GM12878 (cell line): ENCODE data around the gene PRPS2. TPM values are rescaled to one million over a fixed set of nuclear protein-coding genes. Genes with fewer than 3 reads are reported as not detected.

Source experiments
- ATAC-seq: fragments of 200-7000 bp; cut with Tn5 transposase; 3 replicates; pipeline ENCODE4 v1.9.1; 2020; ENCODE audit warnings: mild to moderate bottlenecking, moderate library complexity
- BruUV-seq: library from RNA; stranded (reverse); fragments of 400-500 nt; replicated peaks from 2 replicates; lab custom pipeline; 2021; lab: Mats Ljungman, UMichigan
- CTCF ChIA-PET: fragments of 300-600 bp; sonication (Branson Sonifier 250); formaldehyde crosslinking; extraction: SDS; loops from one replicate; lab custom pipeline; 2021; ENCODE audit warnings: inconsistent platforms; lab: Yijun Ruan, JAX
- POLR2A ChIA-PET: fragments of 350-600 bp; formaldehyde crosslinking; extraction: SDS; loops from one replicate; lab custom pipeline; 2021; ENCODE audit warnings: inconsistent platforms; lab: Charles Lee
- RAD21 ChIA-PET: fragments of 300-600 bp; sonication (Branson Sonifier 250); formaldehyde crosslinking; loops from one replicate; lab custom pipeline; 2023; ENCODE audit warnings: antibody characterized with exemption; ENCODE audit not compliant: unreplicated experiment; lab: Charles Lee
- SMC1A ChIA-PET: fragments of 300-600 bp; sonication (Branson Sonifier 250); formaldehyde crosslinking; loops from one replicate; lab custom pipeline; 2023; ENCODE audit not compliant: unreplicated experiment, uncharacterized antibody; lab: Charles Lee
- DNase-seq: peaks from one replicate; pipeline ENCODE4 v3.0.0-alpha.2; 2011; ENCODE audit warnings: low read depth, low spot score
- FAIRE-seq: peaks from 3 replicates; lab custom pipeline; 2011; peaks lifted over from hg19 to GRCh38; lab: Jason Lieb, UNC
- H2AFZ ChIP-seq: 2 replicates; pipeline ENCODE4 v1.6.0; 2011; ENCODE audit warnings: low read depth, low read length, control low read depth; ENCODE audit not compliant: control insufficient read depth
- H3K27ac ChIP-seq: 2 replicates; pipeline ENCODE4 v1.5.1; 2011; ENCODE audit warnings: control low read depth; ENCODE audit not compliant: control insufficient read depth, insufficient read depth
- H3K27me3 ChIP-seq, 2 experiments: replicated peaks in 1 of 2; 2 replicates each; pipeline versions ENCODE4 v1.6.0 to v1.6.1; 2011; ENCODE audit warnings: low read length in 1 of 2; ENCODE audit not compliant: control insufficient read depth in 2 of 2, insufficient read depth in 2 of 2
- H3K36me3 ChIP-seq, 2 experiments: 2 replicates each; pipeline ENCODE4 v1.5.1; 2011; ENCODE audit warnings: low read length in 1 of 2; ENCODE audit not compliant: control insufficient read depth in 2 of 2, insufficient read depth in 2 of 2
- H3K4me1 ChIP-seq: 2 replicates; pipeline ENCODE4 v1.6.1; 2011; ENCODE audit warnings: mild to moderate bottlenecking, low read length, moderate library complexity, mixed read lengths; ENCODE audit not compliant: control insufficient read depth, insufficient read depth
- H3K4me2 ChIP-seq: 2 replicates; pipeline ENCODE4 v1.6.0; 2011; ENCODE audit warnings: control low read depth; ENCODE audit not compliant: control insufficient read depth, insufficient read depth
- H3K4me3 ChIP-seq: fragments of 200-600 bp; sonication (generic); 2 replicates; pipeline ENCODE4 v1.5.1; 2016
- H3K79me2 ChIP-seq: 2 replicates; pipeline ENCODE4 v1.6.0; 2011; ENCODE audit warnings: low read length; ENCODE audit not compliant: control insufficient read depth, insufficient read depth
- H3K9ac ChIP-seq: 2 replicates; pipeline ENCODE4 v1.8.0; 2011; ENCODE audit warnings: low read length, control low read depth, mixed read lengths; ENCODE audit not compliant: control insufficient read depth, insufficient read depth
- H3K9me3 ChIP-seq: replicated peaks from 3 replicates; pipeline ENCODE4 v1.5.1; 2011; ENCODE audit warnings: mild to moderate bottlenecking, low read length; ENCODE audit not compliant: control insufficient read depth, insufficient read depth
- H4K20me1 ChIP-seq: 2 replicates; pipeline ENCODE4 v1.6.0; 2011; ENCODE audit not compliant: control insufficient read depth, insufficient read depth
- ESRRA ChIP-seq: IDR thresholded peaks from 2 replicates; pipeline ENCODE4 v1.6.1; 2012; ENCODE audit warnings: mild to moderate bottlenecking, low read length, improper control_type of control experiment
- GABPA ChIP-seq: IDR thresholded peaks from 2 replicates; pipeline ENCODE4 v1.6.1; 2014; ENCODE audit warnings: antibody characterized with exemption, low read depth, mild to moderate bottlenecking, inconsistent platforms
- IRF3 ChIP-seq: fragments of 450-650 bp; IDR thresholded peaks from 2 replicates; pipeline ENCODE4 v1.6.1; 2014; ENCODE audit warnings: mild to moderate bottlenecking
- MEF2B ChIP-seq: fragments of 450-650 bp; IDR thresholded peaks from 2 replicates; pipeline ENCODE4 v1.6.1; 2018; ENCODE audit warnings: mild to moderate bottlenecking, moderate library complexity; ENCODE audit not compliant: partially characterized antibody, poor library complexity, severe bottlenecking
- MYB ChIP-seq: fragments of 150-350 bp; IDR thresholded peaks from 2 replicates; pipeline ENCODE4 v1.6.1; 2014; ENCODE audit warnings: mild to moderate bottlenecking, low read depth, low read length, borderline replicate concordance
- NFIC ChIP-seq: IDR thresholded peaks from 2 replicates; pipeline ENCODE4 v1.6.1; 2012; ENCODE audit warnings: low read depth, mild to moderate bottlenecking, inconsistent platforms, low read length, moderate library complexity
- PAX5 ChIP-seq: IDR thresholded peaks from 2 replicates; pipeline ENCODE4 v1.6.1; 2011; ENCODE audit warnings: low read depth, low read length, borderline replicate concordance
- PBX3 ChIP-seq: IDR thresholded peaks from 2 replicates; pipeline ENCODE4 v1.6.1; 2011; ENCODE audit warnings: mild to moderate bottlenecking, low read depth, low read length, moderate library complexity; ENCODE audit not compliant: insufficient replicate concordance
- SMC3 ChIP-seq: IDR thresholded peaks from 2 replicates; pipeline ENCODE4 v1.6.1; 2011; ENCODE audit warnings: low read length, improper control_type of control experiment, borderline replicate concordance
- STAT1 ChIP-seq: fragments of 450-650 bp; conservative IDR thresholded peaks from 2 replicates; pipeline ENCODE4 v1.6.1; 2014; ENCODE audit warnings: antibody characterized with exemption, mild to moderate bottlenecking
- WGBS: methylation state at CpG from one replicate; pipeline ENCODE4 v1.1.6; 2016; ENCODE audit warnings: low lambda C conversion rate; ENCODE audit not compliant: insufficient replicate concordance, insufficient coverage; ENCODE audit errors: missing lambda C conversion rate; 5-methylcytosine and 5-hydroxymethylcytosine counted together
- in situ Hi-C: fragments of 300-500 bp; cut with MboI; formaldehyde crosslinking; loops from 9 replicates; pipeline ENCODE4 v1.14.3; 2018; ENCODE audit warnings: mixed read lengths
- intact Hi-C: fragments of 100-400 bp; cut with micrococcal nuclease; formaldehyde crosslinking; loops from one replicate; pipeline ENCODE4 v1.14.2; 2022; ENCODE audit not compliant: unreplicated experiment
- polyA plus RNA-seq, 11 experiments: library from polyadenylated mRNA; depleted of rRNA in 4 of 11; unstranded in 6 of 11; stranded (reverse) in 5 of 11; fragments of >200 nt; fragmentation: Nextera tagmentation in 4 of 11; fragmentation: Illumina TruSeq in 1 of 11; extraction: Ambion mirVana in 4 of 11; extraction: Trizol in 1 of 11; gene quantifications; 1 replicate in 1 of 11; 2 replicates in 10 of 11; pipeline versions ENCODE4 v1.2.1 to v1.2.3, GENCODE V29; 2011 to 2016; ENCODE audit warnings: inconsistent platforms in 2 of 11, missing spikeins in 2 of 11, low read depth in 1 of 11
- total RNA-seq, 4 experiments: library from RNA; depleted of rRNA in 3 of 4; stranded (reverse); fragments of >200 nt in 3 of 4; fragmentation: Illumina TruSeq in 1 of 4; extraction: Trizol in 1 of 4; gene quantifications; 2 replicates each; pipeline versions ENCODE4 v1.2.1 to v1.2.3, GENCODE V29; 2013 to 2021
- TF ChIP-seq, protein P1 (sequence below): fragments of 450-650 bp; IDR thresholded peaks from 2 replicates; pipeline ENCODE4 v1.6.1; 2016; ENCODE audit warnings: mild to moderate bottlenecking, moderate library complexity, borderline replicate concordance
- TF ChIP-seq, protein P2 (sequence below): IDR thresholded peaks from 2 replicates; pipeline ENCODE4 v1.6.1; 2012; ENCODE audit warnings: low read depth, low read length, improper control_type of control experiment
- TF ChIP-seq, protein P3 (sequence below): fragments of 450-650 bp; IDR thresholded peaks from 2 replicates; pipeline ENCODE4 v1.6.1; 2017; ENCODE audit warnings: antibody characterized with exemption, mild to moderate bottlenecking, moderate library complexity

PRPS2 gene
- total and polyA plus RNA-seq, 10 of the 15 experiments (the other 5 are each of a cell fraction or from before 2014, with no cell fraction given) = 44.1 to 102 (median 58.2) TPM

- intact Hi-C loops = no loop called here
- H3K79me2 ChIP-seq = no peaks in the 10 kb centered on the region
- in situ Hi-C loops = loop anchor here (5.0 kb wide), 1 partner anchor 72 kb away; no protein-coding TSS in a partner anchor
- no peak for TF ChIP-seq SMC3
- TF ChIP-seq, protein P1, sequence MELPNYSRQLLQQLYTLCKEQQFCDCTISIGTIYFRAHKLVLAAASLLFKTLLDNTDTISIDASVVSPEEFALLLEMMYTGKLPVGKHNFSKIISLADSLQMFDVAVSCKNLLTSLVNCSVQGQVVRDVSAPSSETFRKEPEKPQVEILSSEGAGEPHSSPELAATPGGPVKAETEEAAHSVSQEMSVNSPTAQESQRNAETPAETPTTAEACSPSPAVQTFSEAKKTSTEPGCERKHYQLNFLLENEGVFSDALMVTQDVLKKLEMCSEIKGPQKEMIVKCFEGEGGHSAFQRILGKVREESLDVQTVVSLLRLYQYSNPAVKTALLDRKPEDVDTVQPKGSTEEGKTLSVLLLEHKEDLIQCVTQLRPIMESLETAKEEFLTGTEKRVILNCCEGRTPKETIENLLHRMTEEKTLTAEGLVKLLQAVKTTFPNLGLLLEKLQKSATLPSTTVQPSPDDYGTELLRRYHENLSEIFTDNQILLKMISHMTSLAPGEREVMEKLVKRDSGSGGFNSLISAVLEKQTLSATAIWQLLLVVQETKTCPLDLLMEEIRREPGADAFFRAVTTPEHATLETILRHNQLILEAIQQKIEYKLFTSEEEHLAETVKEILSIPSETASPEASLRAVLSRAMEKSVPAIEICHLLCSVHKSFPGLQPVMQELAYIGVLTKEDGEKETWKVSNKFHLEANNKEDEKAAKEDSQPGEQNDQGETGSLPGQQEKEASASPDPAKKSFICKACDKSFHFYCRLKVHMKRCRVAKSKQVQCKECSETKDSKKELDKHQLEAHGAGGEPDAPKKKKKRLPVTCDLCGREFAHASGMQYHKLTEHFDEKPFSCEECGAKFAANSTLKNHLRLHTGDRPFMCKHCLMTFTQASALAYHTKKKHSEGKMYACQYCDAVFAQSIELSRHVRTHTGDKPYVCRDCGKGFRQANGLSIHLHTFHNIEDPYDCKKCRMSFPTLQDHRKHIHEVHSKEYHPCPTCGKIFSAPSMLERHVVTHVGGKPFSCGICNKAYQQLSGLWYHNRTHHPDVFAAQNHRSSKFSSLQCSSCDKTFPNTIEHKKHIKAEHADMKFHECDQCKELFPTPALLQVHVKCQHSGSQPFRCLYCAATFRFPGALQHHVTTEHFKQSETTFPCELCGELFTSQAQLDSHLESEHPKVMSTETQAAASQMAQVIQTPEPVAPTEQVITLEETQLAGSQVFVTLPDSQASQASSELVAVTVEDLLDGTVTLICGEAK = no peak
- TF ChIP-seq, protein P2, sequence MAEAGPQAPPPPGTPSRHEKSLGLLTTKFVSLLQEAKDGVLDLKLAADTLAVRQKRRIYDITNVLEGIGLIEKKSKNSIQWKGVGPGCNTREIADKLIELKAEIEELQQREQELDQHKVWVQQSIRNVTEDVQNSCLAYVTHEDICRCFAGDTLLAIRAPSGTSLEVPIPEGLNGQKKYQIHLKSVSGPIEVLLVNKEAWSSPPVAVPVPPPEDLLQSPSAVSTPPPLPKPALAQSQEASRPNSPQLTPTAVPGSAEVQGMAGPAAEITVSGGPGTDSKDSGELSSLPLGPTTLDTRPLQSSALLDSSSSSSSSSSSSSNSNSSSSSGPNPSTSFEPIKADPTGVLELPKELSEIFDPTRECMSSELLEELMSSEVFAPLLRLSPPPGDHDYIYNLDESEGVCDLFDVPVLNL = no peak
- no peak for TF ChIP-seq PAX5
- no peak for TF ChIP-seq STAT1
- TF ChIP-seq PBX3 = no peak
- TF ChIP-seq MEF2B = no peak
- TF ChIP-seq IRF3 = no peak
- TF ChIP-seq ESRRA = no peak
- TF ChIP-seq, protein P3, sequence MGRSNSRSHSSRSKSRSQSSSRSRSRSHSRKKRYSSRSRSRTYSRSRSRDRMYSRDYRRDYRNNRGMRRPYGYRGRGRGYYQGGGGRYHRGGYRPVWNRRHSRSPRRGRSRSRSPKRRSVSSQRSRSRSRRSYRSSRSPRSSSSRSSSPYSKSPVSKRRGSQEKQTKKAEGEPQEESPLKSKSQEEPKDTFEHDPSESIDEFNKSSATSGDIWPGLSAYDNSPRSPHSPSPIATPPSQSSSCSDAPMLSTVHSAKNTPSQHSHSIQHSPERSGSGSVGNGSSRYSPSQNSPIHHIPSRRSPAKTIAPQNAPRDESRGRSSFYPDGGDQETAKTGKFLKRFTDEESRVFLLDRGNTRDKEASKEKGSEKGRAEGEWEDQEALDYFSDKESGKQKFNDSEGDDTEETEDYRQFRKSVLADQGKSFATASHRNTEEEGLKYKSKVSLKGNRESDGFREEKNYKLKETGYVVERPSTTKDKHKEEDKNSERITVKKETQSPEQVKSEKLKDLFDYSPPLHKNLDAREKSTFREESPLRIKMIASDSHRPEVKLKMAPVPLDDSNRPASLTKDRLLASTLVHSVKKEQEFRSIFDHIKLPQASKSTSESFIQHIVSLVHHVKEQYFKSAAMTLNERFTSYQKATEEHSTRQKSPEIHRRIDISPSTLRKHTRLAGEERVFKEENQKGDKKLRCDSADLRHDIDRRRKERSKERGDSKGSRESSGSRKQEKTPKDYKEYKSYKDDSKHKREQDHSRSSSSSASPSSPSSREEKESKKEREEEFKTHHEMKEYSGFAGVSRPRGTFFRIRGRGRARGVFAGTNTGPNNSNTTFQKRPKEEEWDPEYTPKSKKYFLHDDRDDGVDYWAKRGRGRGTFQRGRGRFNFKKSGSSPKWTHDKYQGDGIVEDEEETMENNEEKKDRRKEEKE = no peak
- no peak for TF ChIP-seq NFIC
- TF ChIP-seq MYB = no peak
- no peak for TF ChIP-seq GABPA
These were observed 29.5 kb downstream of the PRPS2 start for GRCh38 chrX:12820737-12821136.

More at GRCh38 chrX:12820737-12821136, 29.5 kb downstream of the PRPS2 start:
- ATAC-seq (no peak), DNase-seq (no peak), FAIRE-seq (no peak)
- SMC1A ChIA-PET = interaction anchor here (0.8 to 1.6 kb wide), 3 partner anchors 68 to 80 kb away, joined by 3 to 6 read pairs (median 3); no protein-coding TSS in a partner anchor
- no peak overlapping the region for H3K4me3 ChIP-seq
- no peaks in the 10 kb centered on the region for H3K9me3 ChIP-seq
- no peak overlapping the region for H3K27ac ChIP-seq
- CTCF ChIA-PET = interaction anchor here (4.5 kb wide), 1 partner anchor 73 kb away, joined by 23 read pairs; no protein-coding TSS in a partner anchor
- H3K4me2 ChIP-seq = no peak overlapping the region
- no peak overlapping the region for H3K9ac ChIP-seq
- BruUV-seq = no TSS peak
- no peaks in the 10 kb centered on the region for H3K4me1 ChIP-seq
- no peaks in the 10 kb centered on the region for H3K27me3 ChIP-seq
- WGBS = 73% methylated on average over 7 of the region's 7 CpGs
- no peak overlapping the region for H2AFZ ChIP-seq
- RAD21 ChIA-PET = no interaction called here
- H4K20me1 ChIP-seq = no peaks in the 10 kb centered on the region
- POLR2A ChIA-PET = no interaction called here
- peaks cover 0 to 9% of the 10 kb centered on the region in 2 experiments; a peak in 3 of 4 replicates for H3K36me3 ChIP-seq
